WTC11 (cell line): ENCODE results near the gene ITPR3. TPM values are rescaled to one million over a fixed set of nuclear protein-coding genes. Genes with fewer than 3 reads are reported as not detected.

ENCODE experiments used
- ATAC-seq: fragments of 200-7000 bp; cut with Tn5 transposase; 2 replicates; pipeline ENCODE4 v1.10.0; 2021; ENCODE audit warnings: mild to moderate bottlenecking, moderate library complexity
- CTCF ChIA-PET: fragments of 300-600 bp; sonication (Branson Sonifier 250); formaldehyde crosslinking; loops from one replicate; lab custom pipeline; 2021; ENCODE audit warnings: antibody characterized with exemption; lab: Charles Lee
- POLR2A ChIA-PET: fragments of 350-600 bp; sonication (Branson Sonifier 250); formaldehyde crosslinking; loops from one replicate; lab custom pipeline; 2021; ENCODE audit warnings: antibody characterized with exemption; lab: Charles Lee
- DNase-seq: peaks from one replicate; pipeline ENCODE4 v3.0.0; 2021; ENCODE audit warnings: low spot score
- H3K27ac Mint-ChIP-seq: 2 replicates; pipeline ENCODE4 v1.8.0; 2021; ENCODE audit warnings: mixed read lengths
- H3K27me3 Mint-ChIP-seq: 2 replicates; pipeline ENCODE4 v1.8.0; 2021; ENCODE audit warnings: low read depth, mild to moderate bottlenecking, moderate library complexity, mixed read lengths
- H3K36me3 Mint-ChIP-seq: 2 replicates; pipeline ENCODE4 v1.8.0; 2021; ENCODE audit warnings: mixed read lengths
- H3K4me1 Mint-ChIP-seq: 2 replicates; pipeline ENCODE4 v1.8.0; 2022; ENCODE audit warnings: mixed read lengths
- H3K4me3 Mint-ChIP-seq: 2 replicates; pipeline ENCODE4 v1.8.0; 2021; ENCODE audit warnings: mild to moderate bottlenecking, moderate library complexity, mixed read lengths
- H3K9me3 Mint-ChIP-seq: 2 replicates; pipeline ENCODE4 v1.8.0; 2021; ENCODE audit warnings: mixed read lengths
- AFF4 ChIP-seq: sonication (generic); formaldehyde crosslinking; IDR thresholded peaks from 2 replicates; pipeline ENCODE4 v1.8.1; 2023; ENCODE audit warnings: mild to moderate bottlenecking, missing genetic modification reagents, borderline replicate concordance
- CBFB ChIP-seq: sonication (generic); formaldehyde crosslinking; IDR thresholded peaks from 2 replicates; pipeline ENCODE4 v1.8.1; 2022; ENCODE audit warnings: mild to moderate bottlenecking, low read depth, missing genetic modification reagents
- CDX4 ChIP-seq: fragments of 250-450 bp; sonication (Bioruptor Pico); IDR thresholded peaks from 2 replicates; pipeline ENCODE4 v1.9.0; 2021; ENCODE audit warnings: moderate library complexity, mild to moderate bottlenecking, inconsistent platforms, borderline replicate concordance
- CREB1 ChIP-seq: sonication (generic); formaldehyde crosslinking; IDR thresholded peaks from 2 replicates; pipeline ENCODE4 v1.8.0; 2023; ENCODE audit warnings: mild to moderate bottlenecking, missing genetic modification reagents
- E2F1 ChIP-seq: sonication (generic); formaldehyde crosslinking; IDR thresholded peaks from 2 replicates; pipeline ENCODE4 v1.8.0; 2022; ENCODE audit warnings: mild to moderate bottlenecking, missing genetic modification reagents
- ERG ChIP-seq: fragments of 250-450 bp; sonication (Bioruptor Pico); IDR thresholded peaks from 2 replicates; pipeline ENCODE4 v1.8.0; 2021; ENCODE audit warnings: mild to moderate bottlenecking
- ETV6 ChIP-seq: sonication (generic); formaldehyde crosslinking; IDR thresholded peaks from 2 replicates; pipeline ENCODE4 v1.8.1; 2022; ENCODE audit warnings: mild to moderate bottlenecking, missing genetic modification reagents
- GABPB1 ChIP-seq: sonication (generic); formaldehyde crosslinking; IDR thresholded peaks from 2 replicates; pipeline ENCODE4 v1.8.1; 2023; ENCODE audit warnings: mild to moderate bottlenecking, missing genetic modification reagents
- HMGXB4 ChIP-seq: sonication (generic); formaldehyde crosslinking; IDR thresholded peaks from 2 replicates; pipeline ENCODE4 v1.8.1; 2023; ENCODE audit warnings: mild to moderate bottlenecking, moderate library complexity, missing genetic modification reagents
- NFYB ChIP-seq: sonication (generic); formaldehyde crosslinking; conservative IDR thresholded peaks from 2 replicates; pipeline ENCODE4 v1.8.0; 2022; ENCODE audit warnings: low read depth, missing genetic modification reagents
- NR1H2 ChIP-seq: sonication (generic); formaldehyde crosslinking; IDR thresholded peaks from 2 replicates; pipeline ENCODE4 v1.9.0; 2021; ENCODE audit warnings: mild to moderate bottlenecking, moderate library complexity, missing genetic modification reagents
- OVOL2 ChIP-seq: fragments of 250-450 bp; sonication (Bioruptor Pico); IDR thresholded peaks from 2 replicates; pipeline ENCODE4 v1.9.0; 2021; ENCODE audit warnings: mild to moderate bottlenecking, borderline replicate concordance
- RELA ChIP-seq: sonication (generic); formaldehyde crosslinking; IDR thresholded peaks from 2 replicates; pipeline ENCODE4 v1.8.1; 2022; ENCODE audit warnings: missing genetic modification reagents, mild to moderate bottlenecking, borderline replicate concordance
- RORB ChIP-seq: fragments of 250-450 bp; sonication (Bioruptor Pico); IDR thresholded peaks from 2 replicates; pipeline ENCODE4 v1.9.0; 2021; ENCODE audit warnings: mild to moderate bottlenecking
- SMAD3 ChIP-seq: sonication (generic); formaldehyde crosslinking; IDR thresholded peaks from 2 replicates; pipeline ENCODE4 v1.8.0; 2022; ENCODE audit warnings: missing genetic modification reagents, mild to moderate bottlenecking, borderline replicate concordance
- SMAD4 ChIP-seq: sonication (generic); formaldehyde crosslinking; IDR thresholded peaks from 2 replicates; pipeline ENCODE4 v1.8.0; 2022; ENCODE audit warnings: mild to moderate bottlenecking, missing genetic modification reagents
- SOX15 ChIP-seq: fragments of 250-450 bp; sonication (Bioruptor Pico); IDR thresholded peaks from 2 replicates; pipeline ENCODE4 v1.9.0; 2021; ENCODE audit warnings: mild to moderate bottlenecking
- TEAD1 ChIP-seq: sonication (generic); formaldehyde crosslinking; IDR thresholded peaks from 2 replicates; pipeline ENCODE4 v1.8.0; 2022; ENCODE audit warnings: mild to moderate bottlenecking, missing genetic modification reagents
- TP53 ChIP-seq: sonication (generic); formaldehyde crosslinking; IDR thresholded peaks from 2 replicates; pipeline ENCODE4 v1.8.1; 2023; ENCODE audit warnings: mild to moderate bottlenecking, missing genetic modification reagents
- ZNF138 ChIP-seq: sonication (generic); formaldehyde crosslinking; conservative IDR thresholded peaks from 2 replicates; pipeline ENCODE4 v1.8.1; 2022; ENCODE audit warnings: mild to moderate bottlenecking, moderate library complexity, missing genetic modification reagents
- ZNF671 ChIP-seq: fragments of 250-450 bp; sonication (Bioruptor Pico); IDR thresholded peaks from 2 replicates; pipeline ENCODE4 v1.8.0; 2021; ENCODE audit warnings: mild to moderate bottlenecking
- total RNA-seq: library from RNA; stranded (reverse); gene quantifications from 3 replicates; pipeline ENCODE4 v1.2.3, GENCODE V29; 2021

The ITPR3 gene
- total RNA-seq, 1 experiment from 2014 or later, result 47.3 TPM

- TF ChIP-seq CDX4 (CRISPR knock-in tag) (no peak), CREB1 (CRISPR knock-in tag) (no peak), CBFB (no peak), ZNF671 (no peak), ZNF138 (CRISPR knock-in tag) (no peak)
Observed at GRCh38 chr6:33575211-33575610, 45.9 kb upstream of the ITPR3 start (continued).

GRCh38 chr6:33576668-33577067 lies 44.5 kb upstream of the ITPR3 start:
- POLR2A ChIA-PET, result no interaction called here
- TF ChIP-seq RORB (CRISPR knock-in tag) (no peak), SMAD3 (CRISPR knock-in tag) (no peak), GABPB1 (CRISPR knock-in tag) (no peak)
- H3K4me1 Mint-ChIP-seq, result peaks cover 14% of the 10 kb centered on the region
- peaks cover 19% of the 10 kb centered on the region for H3K36me3 Mint-ChIP-seq
- H3K4me3 Mint-ChIP-seq, result no peak overlapping the region
- ATAC-seq, result no peak
- DNase-seq, result no peak
- H3K9me3 Mint-ChIP-seq, result no peaks in the 10 kb centered on the region
- H3K27me3 Mint-ChIP-seq, result no peaks in the 10 kb centered on the region
- CTCF ChIA-PET, result interaction anchor here (0.6 kb wide), 1 partner anchor 15 kb away, joined by 3 read pairs; no protein-coding TSS in a partner anchor
- H3K27ac Mint-ChIP-seq, result no peak overlapping the region

- H3K27me3 Mint-ChIP-seq, result no peaks in the 10 kb centered on the region
- no peak overlapping the region for H3K4me3 Mint-ChIP-seq
- TF ChIP-seq AFF4 (CRISPR knock-in tag) (no peak), SOX15 (CRISPR knock-in tag) (no peak), ETV6 (CRISPR knock-in tag) (no peak), SMAD4 (no peak), TEAD1 (CRISPR knock-in tag) (no peak), TP53 (no peak), ERG (CRISPR knock-in tag) (no peak), HMGXB4 (CRISPR knock-in tag) (no peak), NR1H2 (no peak), OVOL2 (CRISPR knock-in tag) (no peak), RELA (CRISPR knock-in tag) (no peak), NFYB (CRISPR knock-in tag) (no peak), E2F1 (no peak), GABPB1 (CRISPR knock-in tag) (no peak)
- TF ChIP-seq, all 79 proteins: peak for 0
- Mint-ChIP-seq H3K9me3 (no peaks in the 10 kb centered on the region), H3K27ac (no peak overlapping the region), H3K36me3 (peaks cover 19% of the 10 kb centered on the region), H3K4me1 (peaks cover 10% of the 10 kb centered on the region)
- DNase-seq (no peak), ATAC-seq (no peak)
- POLR2A ChIA-PET, result no interaction called here
- CTCF ChIA-PET, result no interaction called here
Observed at GRCh38 chr6:33577106-33577535, 44.0 kb upstream of the ITPR3 start.
